ENCODE measurements around the gene ADAMTS16.

The ADAMTS16 gene

DNA sequence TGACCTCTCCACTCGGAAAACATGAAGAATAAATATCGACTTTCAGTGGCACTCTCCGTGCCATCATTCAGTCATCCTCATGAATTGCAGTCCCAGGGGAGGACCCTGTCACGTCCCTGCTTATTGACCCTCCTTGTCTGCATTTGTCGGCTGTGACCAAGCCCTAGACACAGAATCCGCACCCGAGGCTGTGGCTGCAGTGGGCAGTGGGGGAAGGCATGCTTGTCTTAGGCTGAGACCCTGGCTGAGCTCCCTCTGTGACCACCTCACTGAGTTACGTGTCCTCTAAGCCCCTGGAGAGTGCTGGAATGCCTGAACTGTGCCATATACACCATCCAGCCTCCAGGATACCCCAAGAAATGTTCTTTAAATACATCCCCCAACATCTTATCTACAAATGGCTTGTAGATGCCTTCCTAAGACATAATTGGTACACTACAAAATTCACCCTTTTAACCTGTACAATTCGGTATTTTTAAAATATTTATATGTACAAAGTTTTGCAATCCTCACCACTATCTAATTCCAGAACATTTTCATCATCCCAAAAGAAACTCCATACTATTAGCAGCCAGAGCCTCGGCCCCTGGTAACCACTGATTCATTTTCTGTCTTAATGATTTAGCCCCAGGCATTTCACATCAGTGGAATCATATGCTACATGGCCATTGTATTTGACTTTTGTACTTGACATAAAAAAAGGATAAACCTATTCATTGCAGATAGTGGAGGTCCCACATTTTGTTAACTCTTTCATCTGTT lies 201.6 kb downstream of the ADAMTS16 start:
- no peak overlapping the region for H3K4me3 Mint-ChIP-seq
- no peaks in the 10 kb centered on the region for H3K36me3 Mint-ChIP-seq (ENCODE audit: low read depth)
- H3K27ac Mint-ChIP-seq: no peak overlapping the region
- no peak for DNase-seq (ENCODE audit: low spot score)
- H3K9me3 Mint-ChIP-seq: no peaks in the 10 kb centered on the region
- H3K27me3 Mint-ChIP-seq (ENCODE audit: low read depth): no peaks in the 10 kb centered on the region
- H3K4me1 Mint-ChIP-seq (ENCODE audit: low read depth): no peaks in the 10 kb centered on the region

- DNase-seq (ENCODE audit: low spot score): no peak
- no peak overlapping the region for H3K27ac Mint-ChIP-seq
- no peaks in the 10 kb centered on the region for H3K4me1 Mint-ChIP-seq (ENCODE audit: low read depth)
- no peak overlapping the region for H3K4me3 Mint-ChIP-seq
- H3K36me3 Mint-ChIP-seq (ENCODE audit: low read depth): no peaks in the 10 kb centered on the region
- no peaks in the 10 kb centered on the region for H3K9me3 Mint-ChIP-seq
- H3K27me3 Mint-ChIP-seq (ENCODE audit: low read depth): no peaks in the 10 kb centered on the region
Observed at GRCh38 chr5:5342784-5343183, 202.7 kb downstream of the ADAMTS16 start.

DNA sequence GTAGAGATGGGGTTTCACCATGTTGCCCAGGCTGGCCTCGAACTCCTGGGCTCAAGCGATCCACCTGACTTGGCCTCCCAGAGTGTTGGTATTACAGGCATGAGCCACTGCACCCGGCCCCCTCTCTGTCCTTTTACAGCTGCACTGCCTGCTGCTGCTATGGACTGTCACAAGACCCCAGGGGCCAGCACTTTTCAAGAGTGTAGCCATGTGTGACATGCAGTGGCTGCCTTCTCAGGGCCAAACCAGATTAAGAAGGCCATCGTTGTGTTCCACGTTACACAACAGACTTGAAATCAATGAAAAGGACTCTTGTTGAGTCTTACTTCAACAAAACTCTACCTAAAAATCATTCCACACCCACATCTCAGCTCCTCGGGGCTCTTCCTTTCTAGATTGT lies 203.4 kb downstream of the ADAMTS16 start:
- Mint-ChIP-seq H3K4me3 (no peak overlapping the region), H3K4me1 (ENCODE audit: low read depth) (peaks cover 2% of the 10 kb centered on the region), H3K27ac (no peak overlapping the region), H3K36me3 (ENCODE audit: low read depth) (no peaks in the 10 kb centered on the region), H3K9me3 (no peaks in the 10 kb centered on the region), H3K27me3 (ENCODE audit: low read depth) (no peaks in the 10 kb centered on the region)
- no peak for DNase-seq (ENCODE audit: low spot score)

- no peak overlapping the region for H3K27ac Mint-ChIP-seq
- no peaks in the 10 kb centered on the region for H3K9me3 Mint-ChIP-seq
- no peaks in the 10 kb centered on the region for H3K36me3 Mint-ChIP-seq (ENCODE audit: low read depth)
- DNase-seq (ENCODE audit: low spot score): no peak
- no peak overlapping the region for H3K4me3 Mint-ChIP-seq
- no peaks in the 10 kb centered on the region for H3K27me3 Mint-ChIP-seq (ENCODE audit: low read depth)
- peaks cover 2% of the 10 kb centered on the region for H3K4me1 Mint-ChIP-seq (ENCODE audit: low read depth)
Observed at GRCh38 chr5:5344051-5344571, 204.0 kb downstream of the ADAMTS16 start.

DNA sequence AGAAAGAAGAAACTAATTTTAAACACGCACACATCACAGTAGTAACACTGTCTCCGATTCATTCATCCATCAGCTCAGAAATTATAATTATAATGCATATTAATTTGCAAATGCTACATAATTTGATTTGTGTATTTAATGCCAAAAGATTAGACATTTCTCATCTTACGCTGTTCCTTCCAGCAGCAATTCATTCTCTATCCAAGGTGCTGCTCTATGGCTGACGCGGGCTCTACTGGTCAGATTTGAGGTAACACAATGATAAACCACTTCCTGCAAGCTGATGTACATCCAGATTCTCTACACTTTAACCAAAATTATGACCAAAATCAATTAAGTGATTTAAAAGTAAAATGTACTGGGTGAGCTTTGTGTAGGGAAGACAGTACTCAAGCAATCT lies 204.5 kb downstream of the ADAMTS16 start:
- Mint-ChIP-seq H3K27ac (no peak overlapping the region), H3K27me3 (ENCODE audit: low read depth) (no peaks in the 10 kb centered on the region), H3K4me3 (no peak overlapping the region), H3K9me3 (no peaks in the 10 kb centered on the region), H3K36me3 (ENCODE audit: low read depth) (no peaks in the 10 kb centered on the region), H3K4me1 (ENCODE audit: low read depth) (peaks cover 2% of the 10 kb centered on the region)
- DNase-seq (ENCODE audit: low spot score): no peak

DNA sequence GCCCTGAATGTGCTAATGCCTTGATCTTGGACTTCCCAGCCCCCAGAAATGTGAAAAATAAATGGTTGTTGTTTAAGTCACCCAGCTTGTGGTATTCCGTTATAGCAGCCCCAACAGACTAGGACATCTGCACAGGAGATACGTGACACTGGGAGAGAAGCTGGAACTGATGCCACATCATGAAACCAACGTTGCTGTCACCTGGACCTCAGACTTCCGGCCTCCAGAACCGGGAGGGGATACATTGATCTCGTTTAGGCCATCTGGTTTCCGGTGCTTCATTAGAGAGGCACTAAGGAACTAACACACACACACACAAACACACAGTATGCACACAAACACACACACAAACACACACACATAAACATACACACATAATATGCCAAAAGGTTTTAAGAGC lies 207.3 kb downstream of the ADAMTS16 start:
- no peak overlapping the region for H3K27ac Mint-ChIP-seq
- H3K36me3 Mint-ChIP-seq (ENCODE audit: low read depth): no peaks in the 10 kb centered on the region
- no peak overlapping the region for H3K4me3 Mint-ChIP-seq
- H3K4me1 Mint-ChIP-seq (ENCODE audit: low read depth): peaks cover 2% of the 10 kb centered on the region
- H3K27me3 Mint-ChIP-seq (ENCODE audit: low read depth): no peaks in the 10 kb centered on the region
- no peaks in the 10 kb centered on the region for H3K9me3 Mint-ChIP-seq
- no peak for DNase-seq (ENCODE audit: low spot score)

DNA sequence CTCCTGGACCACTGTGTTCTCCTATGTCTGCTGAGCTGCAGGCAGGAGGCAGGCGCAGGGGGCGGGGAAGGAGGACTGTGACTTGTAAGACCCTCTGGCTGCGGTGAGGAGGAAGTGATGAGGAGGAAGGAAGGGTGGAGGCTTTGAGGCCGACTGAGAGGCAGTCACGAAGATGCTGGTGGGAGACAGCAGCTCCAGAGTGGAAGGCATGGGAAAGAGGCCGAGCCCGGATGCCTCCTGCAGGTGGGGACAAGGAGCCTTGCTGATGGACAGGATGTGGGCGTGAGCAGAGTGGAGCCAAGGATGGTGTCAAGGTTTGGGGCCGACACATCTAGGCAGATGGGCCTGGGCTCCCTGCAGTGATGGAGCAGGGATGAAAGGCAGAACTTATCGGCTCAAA lies 208.0 kb downstream of the ADAMTS16 start:
- no peaks in the 10 kb centered on the region for H3K27me3 Mint-ChIP-seq (ENCODE audit: low read depth)
- no peak overlapping the region for H3K27ac Mint-ChIP-seq

GRCh38 chr5:5348576-5348975 lies 208.4 kb downstream of the ADAMTS16 start:
- Mint-ChIP-seq H3K27ac (no peak overlapping the region), H3K4me3 (no peak overlapping the region), H3K9me3 (no peaks in the 10 kb centered on the region), H3K27me3 (ENCODE audit: low read depth) (no peaks in the 10 kb centered on the region), H3K4me1 (ENCODE audit: low read depth) (peaks cover 2% of the 10 kb centered on the region), H3K36me3 (ENCODE audit: low read depth) (no peaks in the 10 kb centered on the region)
- no peak for DNase-seq (ENCODE audit: low spot score)

More for the DNA sequence above, 208.0 kb downstream of the ADAMTS16 start:
- no peak for DNase-seq (ENCODE audit: low spot score)
- Mint-ChIP-seq H3K4me3 (no peak overlapping the region), H3K9me3 (no peaks in the 10 kb centered on the region), H3K4me1 (ENCODE audit: low read depth) (peaks cover 2% of the 10 kb centered on the region), H3K36me3 (ENCODE audit: low read depth) (no peaks in the 10 kb centered on the region)

GRCh38 chr5:5350101-5350500 lies 210.0 kb downstream of the ADAMTS16 start:
- Mint-ChIP-seq H3K36me3 (ENCODE audit: low read depth) (no peaks in the 10 kb centered on the region), H3K4me1 (ENCODE audit: low read depth) (peaks cover 2% of the 10 kb centered on the region), H3K27me3 (ENCODE audit: low read depth) (no peaks in the 10 kb centered on the region)

DNA sequence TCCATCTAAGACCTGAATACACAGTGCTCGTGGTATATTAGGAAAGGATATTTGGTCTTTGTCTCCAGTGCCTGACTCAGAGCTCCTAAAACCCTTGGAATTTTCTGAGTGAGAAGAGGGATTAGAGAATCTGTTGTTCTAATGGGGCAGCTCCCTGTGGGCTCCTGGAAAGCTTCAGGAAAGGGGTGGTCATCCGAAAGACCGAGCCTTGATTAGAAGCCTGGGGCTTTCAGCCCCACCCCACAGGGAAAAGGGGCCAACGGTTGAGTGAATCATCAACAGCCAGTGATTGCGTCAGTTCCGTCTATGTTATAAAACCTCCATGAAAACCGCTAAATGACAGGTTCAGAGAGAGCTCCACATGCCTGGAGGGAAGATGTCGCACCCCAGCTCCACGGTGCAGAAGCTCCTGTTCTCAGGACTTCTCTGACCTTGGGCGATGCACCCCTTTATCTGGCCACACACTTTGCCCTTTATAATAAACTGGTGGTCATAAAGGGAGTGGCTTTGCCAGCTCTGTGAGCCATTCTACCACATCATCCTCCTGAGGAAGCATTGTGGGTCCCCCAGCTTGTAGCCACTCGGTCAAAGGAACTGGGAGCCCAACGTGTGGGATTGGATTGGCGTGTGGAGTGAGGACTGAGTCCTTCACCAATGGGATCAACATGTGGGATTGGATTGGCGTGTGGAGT lies 211.3 kb downstream of the ADAMTS16 start:
- H3K27me3 Mint-ChIP-seq (ENCODE audit: low read depth): no peaks in the 10 kb centered on the region
- DNase-seq (ENCODE audit: low spot score): no peak
- no peak overlapping the region for H3K4me3 Mint-ChIP-seq
- no peaks in the 10 kb centered on the region for H3K36me3 Mint-ChIP-seq (ENCODE audit: low read depth)
- H3K27ac Mint-ChIP-seq: no peak overlapping the region
- H3K4me1 Mint-ChIP-seq (ENCODE audit: low read depth): peaks cover 2% of the 10 kb centered on the region
- no peaks in the 10 kb centered on the region for H3K9me3 Mint-ChIP-seq

More at GRCh38 chr5:5350101-5350500, 210.0 kb downstream of the ADAMTS16 start:
- Mint-ChIP-seq H3K27ac (no peak overlapping the region), H3K9me3 (no peaks in the 10 kb centered on the region), H3K4me3 (no peak overlapping the region)
- no peak for DNase-seq (ENCODE audit: low spot score)

DNA sequence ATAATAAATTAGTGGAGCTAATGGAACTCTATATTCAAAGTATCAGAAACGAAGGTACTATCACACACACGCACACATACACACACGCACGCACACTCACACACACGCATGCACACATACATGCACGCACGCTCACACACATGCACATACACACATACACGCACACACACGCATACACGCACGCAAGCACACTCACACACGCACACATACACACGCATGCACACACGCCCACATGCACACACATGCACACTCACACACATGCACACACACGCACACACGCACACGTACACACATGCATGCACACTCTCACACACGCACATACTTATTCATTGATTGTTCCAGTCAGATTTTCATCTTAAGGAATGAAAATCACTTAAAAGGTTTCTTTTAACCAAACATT lies 212.5 kb downstream of the ADAMTS16 start:
- Mint-ChIP-seq H3K27me3 (ENCODE audit: low read depth) (no peaks in the 10 kb centered on the region), H3K27ac (no peak overlapping the region), H3K4me3 (no peak overlapping the region), H3K9me3 (no peaks in the 10 kb centered on the region), H3K36me3 (ENCODE audit: low read depth) (no peaks in the 10 kb centered on the region), H3K4me1 (ENCODE audit: low read depth) (peaks cover 2% of the 10 kb centered on the region)
- DNase-seq (ENCODE audit: low spot score): no peak

- no peak overlapping the region for H3K4me3 Mint-ChIP-seq
- H3K4me1 Mint-ChIP-seq (ENCODE audit: low read depth): no peaks in the 10 kb centered on the region
- no peak overlapping the region for H3K27ac Mint-ChIP-seq
- H3K36me3 Mint-ChIP-seq (ENCODE audit: low read depth): no peaks in the 10 kb centered on the region
- H3K27me3 Mint-ChIP-seq (ENCODE audit: low read depth): no peaks in the 10 kb centered on the region
- DNase-seq (ENCODE audit: low spot score): no peak
- no peaks in the 10 kb centered on the region for H3K9me3 Mint-ChIP-seq
Observed at GRCh38 chr5:5353681-5354080, 213.6 kb downstream of the ADAMTS16 start.

DNA sequence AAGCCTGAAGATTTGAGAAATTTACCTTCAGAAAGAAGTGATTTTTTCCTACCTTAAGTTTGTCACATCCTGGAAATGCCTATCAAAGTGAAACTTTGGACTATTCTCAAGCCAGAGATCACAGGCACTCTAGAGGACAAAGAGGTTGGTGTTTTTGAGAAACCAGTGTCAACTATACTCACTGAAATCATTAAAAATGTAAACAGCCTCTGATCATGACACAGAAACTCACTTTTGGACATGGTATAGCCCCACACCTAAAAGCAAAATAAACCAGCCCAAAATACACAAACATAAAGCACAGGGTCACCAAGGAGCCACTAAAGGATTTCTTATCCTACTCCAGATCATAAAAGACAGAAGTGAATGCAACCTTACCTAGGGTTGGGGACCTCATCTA lies 216.6 kb downstream of the ADAMTS16 start:
- no peaks in the 10 kb centered on the region for H3K27me3 Mint-ChIP-seq (ENCODE audit: low read depth)
- H3K4me3 Mint-ChIP-seq: no peak overlapping the region
- no peaks in the 10 kb centered on the region for H3K9me3 Mint-ChIP-seq
- H3K4me1 Mint-ChIP-seq (ENCODE audit: low read depth): no peaks in the 10 kb centered on the region
- DNase-seq (ENCODE audit: low spot score): no peak
- no peaks in the 10 kb centered on the region for H3K36me3 Mint-ChIP-seq (ENCODE audit: low read depth)
- H3K27ac Mint-ChIP-seq: no peak overlapping the region

DNA sequence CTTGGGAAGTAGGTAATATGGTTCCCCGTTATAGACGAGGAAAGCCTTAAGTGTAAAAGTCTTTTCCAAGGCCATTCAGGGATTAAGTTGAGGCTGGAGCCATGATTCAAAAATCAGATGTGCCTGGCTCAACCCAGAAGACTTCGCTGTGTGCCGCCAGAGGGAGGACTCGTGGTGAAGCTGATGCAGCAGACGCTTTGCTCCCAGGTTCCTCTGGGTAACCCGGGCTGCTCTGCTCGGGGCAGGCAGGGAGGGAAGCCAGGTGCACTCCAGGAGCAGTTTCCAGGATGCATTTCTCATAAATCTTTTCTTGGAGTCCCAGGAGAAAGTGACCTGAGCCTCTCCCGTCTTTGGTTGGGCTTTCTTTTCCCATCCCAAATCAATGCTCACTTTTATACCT lies 219.5 kb downstream of the ADAMTS16 start:
- H3K36me3 Mint-ChIP-seq (ENCODE audit: low read depth): no peaks in the 10 kb centered on the region
- DNase-seq (ENCODE audit: low spot score): no peak
- H3K4me1 Mint-ChIP-seq (ENCODE audit: low read depth): no peaks in the 10 kb centered on the region
- no peak overlapping the region for H3K4me3 Mint-ChIP-seq
- H3K9me3 Mint-ChIP-seq: no peaks in the 10 kb centered on the region
- H3K27ac Mint-ChIP-seq: no peak overlapping the region
- H3K27me3 Mint-ChIP-seq (ENCODE audit: low read depth): no peaks in the 10 kb centered on the region

Measured in T-helper 2 cell treated with Interferon-gamma antibody and Interleukin-4, amounts not matched to agents 5 μg/mL and 100 μg/mL, for 36 hours (primary cell).